HepG2 (cell line): ENCODE measurements around the gene TSNAXIP1. TPM values are rescaled to one million over a fixed set of nuclear protein-coding genes. Genes with fewer than 3 reads are reported as not detected.
A peak's percentile ranks its signal among the peaks of the same experiment; 100 is the strongest.

Experiments used
- SETDB1 ChIP-seq: sonication (generic); formaldehyde crosslinking; IDR thresholded peaks from 2 replicates; pipeline ENCODE4 v1.5.1; 2020; ENCODE audit warnings: missing genetic modification reagents, mild to moderate bottlenecking, borderline replicate concordance
- TAF15 ChIP-seq: fragments of 200-400 bp; formaldehyde crosslinking; IDR thresholded peaks from one replicate; pipeline ENCODE4 v1.6.1; 2018; ENCODE audit warnings: mild to moderate bottlenecking, low read depth, low read length; ENCODE audit not compliant: poor library complexity, severe bottlenecking
- TEF ChIP-seq: sonication (generic); formaldehyde crosslinking; IDR thresholded peaks from 2 replicates; pipeline ENCODE4 v1.5.0; 2020; ENCODE audit warnings: missing genetic modification reagents
- TOE1 ChIP-seq: sonication (generic); formaldehyde crosslinking; IDR thresholded peaks from 2 replicates; pipeline ENCODE4 v1.4.0; 2020; ENCODE audit warnings: mild to moderate bottlenecking, missing genetic modification reagents
- ZBTB33 ChIP-seq: sonication (generic); formaldehyde crosslinking; IDR thresholded peaks from 2 replicates; pipeline ENCODE4 v1.4.0; 2020; ENCODE audit warnings: missing genetic modification reagents
- ZBTB40 ChIP-seq, 2 experiments: fragments of 450-650 bp in 1 of 2; sonication (generic) in 1 of 2; formaldehyde crosslinking in 1 of 2; IDR thresholded peaks; 2 replicates each; pipeline versions ENCODE4 v1.6.1 to v1.8.0; 2016 to 2022; ENCODE audit warnings: antibody characterized with exemption in 1 of 2, mild to moderate bottlenecking in 1 of 2, missing genetic modification reagents in 1 of 2
- ZNF142 ChIP-seq: sonication (generic); formaldehyde crosslinking; IDR thresholded peaks from 2 replicates; pipeline ENCODE4 v1.4.0; 2020; ENCODE audit warnings: missing genetic modification reagents
- ZNF562 ChIP-seq: sonication (generic); formaldehyde crosslinking; IDR thresholded peaks from 2 replicates; pipeline ENCODE4 v1.8.0; 2022; ENCODE audit warnings: missing genetic modification reagents, borderline replicate concordance
- ZNF790 ChIP-seq: sonication (generic); formaldehyde crosslinking; IDR thresholded peaks from 2 replicates; pipeline ENCODE4 v1.8.0; 2022; ENCODE audit warnings: missing genetic modification reagents, mild to moderate bottlenecking, borderline replicate concordance
- polyA plus RNA-seq, 8 experiments: library from polyadenylated mRNA; depleted of rRNA in 3 of 8; stranded (reverse) in 7 of 8; unstranded in 1 of 8; fragments of >200 nt; fragmentation: Illumina TruSeq in 4 of 8; extraction: Trizol in 4 of 8; gene quantifications; 2 replicates each; pipeline versions ENCODE4 v1.2.1 to v1.2.3, GENCODE V29; 2011 to 2016; ENCODE audit warnings: low read depth in 4 of 8, missing spikeins in 1 of 8, mixed read lengths in 1 of 8; ENCODE audit not compliant: insufficient read depth in 1 of 8
- total RNA-seq, 5 experiments: library from RNA; depleted of rRNA; stranded (reverse); fragments of >200 nt; fragmentation: Illumina TruSeq; extraction: Trizol; gene quantifications; 2 replicates each; pipeline ENCODE4 v1.2.3, GENCODE V29; 2016; ENCODE audit warnings: low read depth in 1 of 5

The TSNAXIP1 gene
- total and polyA plus RNA-seq, 2 of the 13 experiments (the other 11 are each of a cell fraction or from before 2014, with no cell fraction given), result 0.37 to 0.86 TPM

GRCh38 chr16:67806428-67807147, at the start of gene TSNAXIP1, which contains the start of gene RANBP10 (continued):
- no peak for TF ChIP-seq ZBTB40 (IDR thresholded peaks at IDR 0.05)
- peak; percentile 18; the same call in 1 of the 2 replicates for TF ChIP-seq ZBTB40 (CRISPR knock-in tag; IDR thresholded peaks at IDR 0.05)
- no peak for TF ChIP-seq TEF (CRISPR knock-in tag)
- TF ChIP-seq ZNF142 (CRISPR knock-in tag), result no peak
- TF ChIP-seq ZNF562 (CRISPR knock-in tag), result no peak
- no peak for TF ChIP-seq ZBTB33 (CRISPR knock-in tag)
- no peak for TF ChIP-seq TAF15
- no peak for TF ChIP-seq SETDB1 (CRISPR knock-in tag)
- no peak; the same call in 1 of the 2 replicates for TF ChIP-seq ZNF790 (CRISPR knock-in tag)
- no peak for TF ChIP-seq TOE1 (CRISPR knock-in tag)
